Spleen (tissue), 7 donors: ENCODE results near the gene SH3RF1.

Experiments used
- CTCF ChIP-seq, 11 experiments: fragments of 200-600 bp in 7 of 11; fragments of 450-650 bp in 4 of 11; sonication (generic) in 4 of 11; IDR thresholded peaks in 8 of 11; conservative IDR thresholded peaks in 3 of 11; 1 replicate in 7 of 11; 2 replicates in 4 of 11; pipeline versions ENCODE4 v1.4.0 to v1.8.0; 2016 to 2021; ENCODE audit warnings: antibody characterized with exemption in 11 of 11, inconsistent platforms in 4 of 11, mild to moderate bottlenecking in 1 of 11
- POLR2A ChIP-seq, 3 donors: fragments of 450-650 bp; IDR thresholded peaks; one replicate each; pipeline ENCODE4 v1.5.1; 2017; ENCODE audit warnings: antibody characterized with exemption in 3 of 3, mild to moderate bottlenecking in 1 of 3
- POLR2AphosphoS5 ChIP-seq, 3 donors: sonication (generic); formaldehyde crosslinking; IDR thresholded peaks; one replicate each; pipeline ENCODE4 v1.5.1; 2017; ENCODE audit warnings: antibody characterized with exemption in 3 of 3
- donor health status: DM: no; HTN: no; CAD: no; lungs with moderate emphysema.
- donor health status: DM: no; HTN: no; CAD: no.
- donor health status: DM: no; HTN: no; CAD: no.

DNA sequence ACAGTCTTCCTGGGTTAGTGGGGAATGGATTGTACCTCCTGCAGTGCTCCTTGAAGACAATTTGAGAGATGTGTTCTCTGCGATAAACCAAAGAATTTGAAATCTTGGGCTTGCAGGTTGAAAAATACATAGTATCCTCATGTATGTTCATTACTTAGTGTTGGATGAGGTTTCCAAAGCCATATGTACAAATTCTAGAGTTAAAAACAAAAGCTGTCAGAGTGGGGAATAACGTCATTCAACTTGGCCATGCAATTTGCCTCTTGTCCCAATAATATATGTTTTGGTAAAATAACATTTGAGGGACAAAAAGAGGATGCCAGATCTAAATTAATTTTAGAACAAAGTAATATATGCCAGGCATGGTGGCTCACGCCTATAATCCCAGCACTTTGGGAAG is 209.4 kb downstream of the SH3RF1 start:
- TF ChIP-seq CTCF (IDR thresholded peaks at IDR 0.05 in 8 of 11, conservative IDR thresholded peaks at IDR 0.05 in 3 of 11) = no peak
- no peak for TF ChIP-seq POLR2A (IDR thresholded peaks at IDR 0.05)
- no peak for TF ChIP-seq POLR2AphosphoS5 (IDR thresholded peaks at IDR 0.05)
